OCI-LY3 (cell line): ENCODE data around the gene RPS6KA5.
A peak's percentile ranks its signal among the peaks of the same experiment; 100 is the strongest.

ENCODE experiments used
- EZH2phosphoT487 ChIP-seq: fragments of 200-600 bp; shearing (Covaris generic); IDR thresholded peaks from 2 replicates; pipeline ENCODE4 v1.6.1; 2018; ENCODE audit warnings: antibody characterized with exemption, mixed run types, low read depth
- TF ChIP-seq, protein P1 (sequence below): fragments of 200-600, 300-600 bp; sonication (generic); IDR thresholded peaks from 2 replicates; pipeline ENCODE4 v1.5.1; 2014; ENCODE audit warnings: antibody characterized with exemption, low read length, low read depth

DNA sequence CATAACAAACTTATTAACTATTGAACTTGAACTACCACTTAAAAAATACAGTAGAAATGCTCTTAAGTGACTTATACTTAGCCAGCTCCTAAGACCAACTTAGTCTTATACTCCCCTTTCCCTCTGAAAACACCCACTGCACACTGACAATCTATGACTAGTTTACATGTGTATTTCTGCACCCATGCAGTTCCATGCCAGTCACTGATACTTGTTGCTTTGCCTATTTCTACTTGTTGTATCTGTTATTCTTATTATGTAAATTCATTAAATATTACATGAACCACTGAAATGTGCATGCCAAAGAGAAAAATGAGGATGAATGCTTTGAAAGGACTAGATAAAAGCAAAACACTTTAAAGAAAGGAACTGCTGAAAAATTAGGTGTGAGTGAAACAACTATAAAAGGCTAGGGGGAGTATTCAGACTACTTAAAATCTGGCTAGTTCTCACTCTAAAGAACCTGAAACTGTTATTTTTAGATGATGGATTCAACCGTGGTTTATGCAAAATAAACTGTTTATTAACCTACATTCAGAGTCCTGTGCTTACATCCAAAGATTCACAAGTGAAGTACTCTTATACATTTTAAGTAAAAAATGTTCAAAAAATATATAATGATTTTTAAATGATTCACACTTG, 74.7 kb downstream of the RPS6KA5 start:
- TF ChIP-seq, protein P1, sequence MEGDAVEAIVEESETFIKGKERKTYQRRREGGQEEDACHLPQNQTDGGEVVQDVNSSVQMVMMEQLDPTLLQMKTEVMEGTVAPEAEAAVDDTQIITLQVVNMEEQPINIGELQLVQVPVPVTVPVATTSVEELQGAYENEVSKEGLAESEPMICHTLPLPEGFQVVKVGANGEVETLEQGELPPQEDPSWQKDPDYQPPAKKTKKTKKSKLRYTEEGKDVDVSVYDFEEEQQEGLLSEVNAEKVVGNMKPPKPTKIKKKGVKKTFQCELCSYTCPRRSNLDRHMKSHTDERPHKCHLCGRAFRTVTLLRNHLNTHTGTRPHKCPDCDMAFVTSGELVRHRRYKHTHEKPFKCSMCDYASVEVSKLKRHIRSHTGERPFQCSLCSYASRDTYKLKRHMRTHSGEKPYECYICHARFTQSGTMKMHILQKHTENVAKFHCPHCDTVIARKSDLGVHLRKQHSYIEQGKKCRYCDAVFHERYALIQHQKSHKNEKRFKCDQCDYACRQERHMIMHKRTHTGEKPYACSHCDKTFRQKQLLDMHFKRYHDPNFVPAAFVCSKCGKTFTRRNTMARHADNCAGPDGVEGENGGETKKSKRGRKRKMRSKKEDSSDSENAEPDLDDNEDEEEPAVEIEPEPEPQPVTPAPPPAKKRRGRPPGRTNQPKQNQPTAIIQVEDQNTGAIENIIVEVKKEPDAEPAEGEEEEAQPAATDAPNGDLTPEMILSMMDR = peak; percentile 60
- no peak for TF ChIP-seq EZH2phosphoT487
